H9 (cell line): ENCODE results near the gene TTC6. TPM values are rescaled to one million over a fixed set of nuclear protein-coding genes. Genes with fewer than 3 reads are reported as not detected.

ENCODE experiments used
- DNase-seq: peaks from one replicate; pipeline ENCODE4 v3.0.0-alpha.2; 2017
- H2AFZ ChIP-seq: one replicate; pipeline ENCODE4 v1.6.1; 2013; ENCODE audit warnings: mild to moderate bottlenecking, low read length, control low read depth, moderate library complexity
- H2AK5ac ChIP-seq: 2 replicates; pipeline ENCODE4 v1.6.1; 2013; ENCODE audit warnings: low read length, control low read depth, mixed read lengths; ENCODE audit not compliant: insufficient read length
- H2BK120ac ChIP-seq: one replicate; pipeline ENCODE4 v1.6.1; 2013; ENCODE audit warnings: low read depth, mild to moderate bottlenecking, low read length, control low read depth, inconsistent platforms; ENCODE audit not compliant: poor library complexity, severe bottlenecking
- H2BK12ac ChIP-seq: 2 replicates; pipeline ENCODE4 v1.6.1; 2013; ENCODE audit warnings: low read length, control low read depth, mixed read lengths, low read depth; ENCODE audit not compliant: insufficient read length
- H2BK15ac ChIP-seq: 2 replicates; pipeline ENCODE4 v1.6.1; 2013; ENCODE audit warnings: low read depth, low read length, control low read depth
- H2BK20ac ChIP-seq: one replicate; pipeline ENCODE4 v1.6.1; 2013; ENCODE audit warnings: low read depth, mild to moderate bottlenecking, low read length, control low read depth, inconsistent platforms; ENCODE audit not compliant: poor library complexity, severe bottlenecking
- H2BK5ac ChIP-seq: 2 replicates; pipeline ENCODE4 v1.6.1; 2013; ENCODE audit warnings: low read length, control low read depth, mixed read lengths; ENCODE audit not compliant: insufficient read length
- H3K14ac ChIP-seq: 2 replicates; pipeline ENCODE4 v1.6.1; 2013; ENCODE audit warnings: low read length, control low read depth; ENCODE audit not compliant: insufficient read depth
- H3K18ac ChIP-seq: 2 replicates; pipeline ENCODE4 v1.6.1; 2013; ENCODE audit warnings: low read depth, mild to moderate bottlenecking, mixed read lengths, low read length, control low read depth; ENCODE audit not compliant: insufficient read length
- H3K23ac ChIP-seq: 2 replicates; pipeline ENCODE4 v1.6.1; 2013; ENCODE audit warnings: low read length, control low read depth, mixed read lengths, low read depth; ENCODE audit not compliant: insufficient read length
- H3K23me2 ChIP-seq: 2 replicates; pipeline ENCODE4 v1.6.1; 2013; ENCODE audit warnings: low read depth, mild to moderate bottlenecking, mixed read lengths, low read length, control low read depth; ENCODE audit not compliant: insufficient read length, poor library complexity, severe bottlenecking
- H3K27ac ChIP-seq: 2 replicates; pipeline ENCODE4 v1.5.1; 2013; ENCODE audit warnings: low read length, control low read depth, mixed read lengths, low read depth; ENCODE audit not compliant: insufficient read length
- H3K27me3 ChIP-seq: 2 replicates; pipeline ENCODE4 v1.6.1; 2013; ENCODE audit warnings: low read length, control low read depth, inconsistent platforms; ENCODE audit not compliant: insufficient read depth
- H3K4ac ChIP-seq: 2 replicates; pipeline ENCODE4 v1.6.1; 2013; ENCODE audit warnings: low read depth, mild to moderate bottlenecking, control low read depth, inconsistent platforms, low read length, moderate library complexity
- H3K4me1 ChIP-seq: 2 replicates; pipeline ENCODE4 v1.6.1; 2013; ENCODE audit warnings: low read length, control low read depth, inconsistent platforms; ENCODE audit not compliant: insufficient read depth
- H3K4me2 ChIP-seq: 2 replicates; pipeline ENCODE4 v1.6.1; 2013; ENCODE audit warnings: low read length, control low read depth, mixed read lengths; ENCODE audit not compliant: insufficient read length, insufficient read depth
- H3K56ac ChIP-seq: 2 replicates; pipeline ENCODE4 v1.6.1; 2013; ENCODE audit warnings: low read depth, mild to moderate bottlenecking, mixed read lengths, low read length, control low read depth; ENCODE audit not compliant: insufficient read length
- H3K79me1 ChIP-seq: 2 replicates; pipeline ENCODE4 v1.6.1; 2013; ENCODE audit warnings: low read depth, mild to moderate bottlenecking, moderate library complexity, low read length, control low read depth, inconsistent platforms; ENCODE audit not compliant: insufficient read depth, poor library complexity, severe bottlenecking
- H3K79me2 ChIP-seq: 2 replicates; pipeline ENCODE4 v1.6.1; 2013; ENCODE audit warnings: low read length, control low read depth, inconsistent platforms; ENCODE audit not compliant: insufficient read depth
- H3K9ac ChIP-seq: 2 replicates; pipeline ENCODE4 v1.6.1; 2013; ENCODE audit warnings: low read length, control low read depth, mixed read lengths; ENCODE audit not compliant: insufficient read length; ENCODE audit errors: extremely low read depth
- H3K9me3 ChIP-seq: one replicate; pipeline ENCODE4 v1.6.1; 2013; ENCODE audit warnings: low read depth, low read length, inconsistent platforms; ENCODE audit not compliant: control insufficient read depth
- H3T11ph ChIP-seq: one replicate; pipeline ENCODE4 v1.6.1; 2013; ENCODE audit warnings: mild to moderate bottlenecking, low read length, control low read depth, inconsistent platforms
- H4K20me1 ChIP-seq: one replicate; pipeline ENCODE4 v1.6.1; 2013; ENCODE audit not compliant: control insufficient read depth, insufficient read length, insufficient read depth
- H4K5ac ChIP-seq: 2 replicates; pipeline ENCODE4 v1.6.1; 2013; ENCODE audit warnings: low read depth, mild to moderate bottlenecking, mixed read lengths, low read length, control low read depth; ENCODE audit not compliant: insufficient read length
- H4K8ac ChIP-seq: replicated peaks from 2 replicates; pipeline ENCODE4 v1.6.1; 2013; ENCODE audit warnings: low read length, control low read depth, mixed read lengths, low read depth; ENCODE audit not compliant: insufficient read length
- H4K91ac ChIP-seq: 2 replicates; pipeline ENCODE4 v1.6.1; 2013; ENCODE audit warnings: low read depth, mild to moderate bottlenecking, moderate library complexity, mixed read lengths, low read length, control low read depth; ENCODE audit not compliant: insufficient read length
- H3K27ac Mint-ChIP-seq, 3 experiments: 2 replicates in 2 of 3; 3 replicates in 1 of 3; pipeline ENCODE4 v1.8.0; 2020 to 2021; ENCODE audit warnings: mixed read lengths in 3 of 3, mild to moderate bottlenecking in 1 of 3, moderate library complexity in 1 of 3
- H3K27me3 Mint-ChIP-seq: 2 replicates; pipeline ENCODE4 v1.8.0; 2021; ENCODE audit warnings: low read depth, mild to moderate bottlenecking, moderate library complexity, mixed read lengths
- H3K36me3 Mint-ChIP-seq, 3 experiments: 2 replicates in 2 of 3; 3 replicates in 1 of 3; pipeline ENCODE4 v1.8.0; 2020 to 2021; ENCODE audit warnings: low read depth in 3 of 3, mixed read lengths in 3 of 3; ENCODE audit not compliant: insufficient read depth in 1 of 3
- H3K4me1 Mint-ChIP-seq, 2 experiments: 2 replicates each; pipeline ENCODE4 v1.8.0; 2020; ENCODE audit warnings: mixed read lengths in 2 of 2
- H3K4me3 Mint-ChIP-seq, 2 experiments: 2 replicates in 1 of 2; 3 replicates in 1 of 2; pipeline ENCODE4 v1.8.0; 2020 to 2021; ENCODE audit warnings: mild to moderate bottlenecking in 2 of 2, mixed read lengths in 2 of 2, moderate library complexity in 1 of 2
- H3K9me3 Mint-ChIP-seq, 2 experiments: 2 replicates in 1 of 2; 3 replicates in 1 of 2; pipeline ENCODE4 v1.8.0; 2020; ENCODE audit warnings: mild to moderate bottlenecking in 2 of 2, mixed read lengths in 2 of 2, moderate library complexity in 1 of 2
- CTCF ChIP-seq: fragments of 200-600 bp; sonication (generic); conservative IDR thresholded peaks from 3 replicates; pipeline ENCODE4 v1.8.0; 2021; ENCODE audit warnings: antibody characterized with exemption, mild to moderate bottlenecking
- WGBS: extraction: QIAGEN DNeasy Blood & Tissue Kit; methylation state at CpG from one replicate; pipeline ENCODE4 v1.1.7; 2013; ENCODE audit warnings: missing lambda C conversion rate, low lambda C conversion rate, mixed read lengths; ENCODE audit not compliant: insufficient read length; ENCODE audit errors: extremely low coverage; 5-methylcytosine and 5-hydroxymethylcytosine counted together
- total RNA-seq: library from RNA; stranded (reverse); gene quantifications from 2 replicates; pipeline ENCODE4 v1.2.1, GENCODE V29; 2021

TTC6 gene
- total RNA-seq, 1 experiment from 2014 or later, result 0.24 TPM

- Histone ChIP-seq H2BK120ac (no peak overlapping the region), H3K23me2 (peaks cover 6% of the 10 kb centered on the region), H3K4me2 (peak overlapping the region; percentile 52), H3K27ac (no peak overlapping the region), H3K18ac (no peak overlapping the region), H3K27me3 (peaks cover 78% of the 10 kb centered on the region), H2BK15ac (no peak overlapping the region), H3K79me2 (no peaks in the 10 kb centered on the region), H3K79me1 (no peaks in the 10 kb centered on the region), H3T11ph (no peak overlapping the region), H4K8ac (no peak overlapping the region), H4K91ac (no peak overlapping the region), H3K9me3 (no peaks in the 10 kb centered on the region), H3K14ac (no peak overlapping the region), H2BK12ac (no peak overlapping the region), H3K23ac (no peak overlapping the region), H3K56ac (no peak overlapping the region), H3K4me1 (no peaks in the 10 kb centered on the region), H2BK5ac (no peak overlapping the region), H3K9ac (no peak overlapping the region), H3K4ac (no peak overlapping the region), H2BK20ac (no peak overlapping the region), H2AFZ (no peak overlapping the region), H4K5ac (no peak overlapping the region), H2AK5ac (no peak overlapping the region), H4K20me1 (peaks cover 3% of the 10 kb centered on the region)
- no CpG with 5 or more reads among the region's 56 CpGs for WGBS
- no peaks in the 10 kb centered on the region; a peak in 3 of 7 replicates for H3K36me3 Mint-ChIP-seq
- H3K4me3 Mint-ChIP-seq, result peak overlapping the region; percentile 49 to 83
- peak; percentile 74 for DNase-seq
- H3K27me3 Mint-ChIP-seq, result peaks cover 96% of the 10 kb centered on the region
- H3K9me3 Mint-ChIP-seq, result peaks cover 0 to 3% of the 10 kb centered on the region in 2 experiments; a peak in 2 of 5 replicates
- no peak overlapping the region for H3K27ac Mint-ChIP-seq
- peaks cover 32 to 50% of the 10 kb centered on the region in 2 experiments for H3K4me1 Mint-ChIP-seq
- peak; percentile 92 for TF ChIP-seq CTCF
These were observed 1.0 kb upstream of the TTC6 start for GRCh38 chr14:37594238-37594970.
